Measurements from ENCODE around the gene RGS6. TPM values are rescaled to one million over a fixed set of nuclear protein-coding genes. Genes with fewer than 3 reads are reported as not detected.
"Not testable (repeated sequence)": the region's sequence is repeated elsewhere in the genome, so short reads cannot be mapped to it uniquely, and the experiment has no call there.

The RGS6 gene
- not detected in 2 replicates for total RNA-seq (2014; rRNA removed; shearing (Covaris generic))

GRCh38 chr14:71932229-71932981 lies at the start of gene RGS6:
RGS6 (plus strand) TSS chr14:71932429.
- Histone ChIP-seq H3K9me3 (replicated peaks) (no peaks in the 10 kb centered on the region), H3K4me3 (no peak within 1 kb of the TSS), H3K27me3 (no peaks in the 10 kb centered on the region), H3K27ac (no peak within 1 kb of the TSS), H3K4me1 (no peaks in the 10 kb centered on the region), H3K36me3 (no peaks in the 10 kb centered on the region)
- no peak for DNase-seq

DNA sequence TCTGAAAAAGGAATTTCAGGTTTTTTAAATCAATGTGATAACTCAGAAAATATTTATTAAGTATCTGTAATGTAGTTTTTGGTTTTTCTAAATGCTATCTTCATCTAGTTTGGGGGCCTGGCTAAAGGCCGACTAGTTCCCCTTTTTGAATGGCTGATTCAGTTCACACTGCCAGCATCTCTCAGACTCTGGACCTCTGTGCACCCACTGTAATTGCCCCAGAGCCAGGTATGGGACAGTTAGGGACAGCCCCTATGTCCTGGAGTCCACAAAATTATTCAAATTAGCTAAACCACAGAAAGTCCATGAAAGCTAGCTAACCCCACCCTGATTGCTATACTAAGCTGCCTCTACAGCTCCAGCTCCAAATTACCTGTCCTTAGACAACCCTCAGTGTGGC lies 49.1 kb upstream of the RGS6 start:
- no peak for DNase-seq
- H3K9me3 ChIP-seq (replicated peaks), result no peaks in the 10 kb centered on the region

DNA sequence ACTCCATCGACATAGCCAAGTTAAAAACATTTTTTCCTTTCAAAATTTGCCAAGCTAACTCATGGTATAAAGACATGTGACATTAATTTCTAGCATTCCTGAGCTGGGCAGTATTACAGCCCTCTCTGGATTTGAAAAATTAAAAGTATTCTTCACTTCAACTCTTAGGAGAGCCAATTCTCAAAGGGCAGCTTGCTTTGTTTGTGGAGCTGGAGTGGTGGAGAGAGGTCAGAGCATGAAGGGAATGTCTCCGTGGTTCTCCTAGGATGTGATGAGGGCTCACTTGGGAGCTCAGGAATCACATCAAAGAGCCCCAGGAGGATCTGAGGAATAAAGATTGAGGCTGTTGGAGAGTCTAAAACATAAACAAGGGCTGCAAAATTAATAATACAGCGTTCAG lies 46.9 kb upstream of the RGS6 start:
- Histone ChIP-seq H3K4me1 (peaks cover 6% of the 10 kb centered on the region), H3K9me3 (replicated peaks) (no peaks in the 10 kb centered on the region; the same call in 1 of the 2 replicates), H3K4me3 (no peak overlapping the region), H3K27ac (no peak overlapping the region), H3K27me3 (no peaks in the 10 kb centered on the region), H3K36me3 (no peaks in the 10 kb centered on the region)
- DNase-seq, result no peak

More for the DNA sequence above, 49.1 kb upstream of the RGS6 start:
- H3K36me3 ChIP-seq, result no peaks in the 10 kb centered on the region
- H3K4me3 ChIP-seq, result no peak overlapping the region
- H3K4me1 ChIP-seq, result no peaks in the 10 kb centered on the region
- no peak overlapping the region for H3K27ac ChIP-seq
- no peaks in the 10 kb centered on the region for H3K27me3 ChIP-seq

DNA sequence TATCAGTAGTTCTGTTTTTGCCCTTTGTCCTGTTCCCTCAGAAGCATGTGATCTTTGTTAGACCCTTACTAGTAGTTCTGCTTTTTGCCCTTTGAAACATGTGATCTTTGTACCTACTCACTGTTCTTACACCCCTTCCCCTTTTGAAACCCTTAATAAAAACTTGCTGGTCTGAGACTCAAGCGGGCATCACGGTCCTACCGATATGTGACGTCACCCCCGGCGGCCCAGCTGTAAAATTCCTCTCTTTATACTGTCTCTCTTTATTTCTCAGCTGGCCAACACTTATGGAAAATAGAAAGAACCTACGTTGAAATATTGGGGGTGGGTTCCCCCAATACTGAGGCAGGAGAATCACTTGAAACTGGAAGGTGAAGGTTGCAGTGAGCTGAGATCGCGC lies 44.4 kb upstream of the RGS6 start:
- H3K27me3 ChIP-seq; H3K4me3 ChIP-seq; H3K27ac ChIP-seq; H3K36me3 ChIP-seq; DNase-seq; H3K9me3 ChIP-seq (replicated peaks): not testable (repeated sequence)
- H3K4me1 ChIP-seq, result peaks cover 30% of the 10 kb centered on the region

DNA sequence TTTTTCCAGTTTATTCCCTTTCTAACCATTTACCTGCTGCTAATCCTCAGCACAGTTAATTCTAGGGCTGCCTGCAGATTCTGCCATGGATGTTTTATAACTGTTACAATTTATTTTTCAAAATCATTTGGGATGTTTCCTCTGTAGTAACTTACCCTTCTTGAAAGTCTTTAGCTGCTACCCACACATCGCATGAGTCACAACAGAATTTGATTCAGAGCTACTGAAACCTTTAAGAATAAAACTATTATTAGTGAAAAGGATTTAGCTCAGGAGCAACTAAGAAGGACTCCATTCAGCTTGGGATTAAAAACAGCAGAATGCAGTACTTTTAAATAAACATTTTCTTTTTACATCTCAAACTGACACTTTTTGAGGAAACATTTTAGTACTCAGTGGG lies 41.7 kb upstream of the RGS6 start:
- peak overlapping the region; percentile 21; the same call in 1 of the 2 replicates for H3K4me3 ChIP-seq
- peak overlapping the region; percentile 92 for H3K27ac ChIP-seq
- no peaks in the 10 kb centered on the region for H3K36me3 ChIP-seq
- H3K9me3 ChIP-seq (replicated peaks), result no peaks in the 10 kb centered on the region; the same call in 1 of the 2 replicates
- H3K4me1 ChIP-seq, result peaks cover 30% of the 10 kb centered on the region
- no peak for DNase-seq
- H3K27me3 ChIP-seq, result no peaks in the 10 kb centered on the region

DNA sequence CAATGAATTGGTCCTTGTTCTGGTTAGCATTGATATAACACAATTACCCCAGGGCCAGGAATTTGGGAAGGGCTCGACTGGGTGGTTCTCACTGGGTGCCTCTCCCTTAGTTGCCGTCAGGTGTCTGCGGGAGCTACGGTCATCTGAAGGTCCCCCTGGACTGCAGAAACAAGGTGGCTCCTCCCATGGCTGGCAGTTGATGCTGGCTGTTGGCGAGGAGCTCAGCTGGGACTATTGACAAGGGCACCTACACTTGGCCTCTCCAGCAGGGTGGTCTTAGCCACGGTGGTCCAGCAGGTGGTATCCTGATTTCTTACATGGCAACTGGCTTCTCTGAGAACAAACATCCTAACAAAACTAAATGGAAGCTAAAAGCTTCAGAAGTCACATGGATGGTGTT lies 41.0 kb upstream of the RGS6 start:
- Histone ChIP-seq H3K4me3 (no peak overlapping the region), H3K36me3 (no peaks in the 10 kb centered on the region), H3K27me3 (no peaks in the 10 kb centered on the region), H3K4me1 (peaks cover 30% of the 10 kb centered on the region), H3K27ac (peak overlapping the region; percentile 92), H3K9me3 (replicated peaks) (no peaks in the 10 kb centered on the region; the same call in 1 of the 2 replicates)
- DNase-seq, result peak; percentile 69 to 74

DNA sequence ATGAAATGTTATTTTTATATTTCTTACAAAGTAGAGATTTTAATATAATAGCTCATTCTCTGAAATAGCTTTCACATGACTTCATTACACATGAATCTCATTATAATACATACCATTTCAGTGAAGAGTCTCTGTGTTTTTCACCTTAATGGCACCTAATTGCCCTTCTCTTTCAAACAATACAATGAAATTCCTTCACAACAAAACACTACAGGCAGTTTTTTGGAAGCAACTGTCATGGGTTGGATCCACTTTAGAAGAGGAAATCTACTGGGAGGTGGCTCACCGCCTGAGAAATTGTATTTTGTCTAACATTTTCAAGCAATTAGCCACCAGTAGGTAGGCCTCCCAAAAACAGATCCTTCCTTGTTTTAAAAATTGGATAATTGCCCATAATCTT lies 40.3 kb upstream of the RGS6 start:
- H3K9me3 ChIP-seq (replicated peaks), result no peaks in the 10 kb centered on the region; the same call in 1 of the 2 replicates
- no peaks in the 10 kb centered on the region for H3K36me3 ChIP-seq
- DNase-seq, result peak in 1 of 2 experiments; percentile 6
- H3K27me3 ChIP-seq, result no peaks in the 10 kb centered on the region
- peak overlapping the region; percentile 92; the same call in 1 of the 2 replicates for H3K27ac ChIP-seq
- no peak overlapping the region for H3K4me3 ChIP-seq
- H3K4me1 ChIP-seq, result peaks cover 30% of the 10 kb centered on the region

DNA sequence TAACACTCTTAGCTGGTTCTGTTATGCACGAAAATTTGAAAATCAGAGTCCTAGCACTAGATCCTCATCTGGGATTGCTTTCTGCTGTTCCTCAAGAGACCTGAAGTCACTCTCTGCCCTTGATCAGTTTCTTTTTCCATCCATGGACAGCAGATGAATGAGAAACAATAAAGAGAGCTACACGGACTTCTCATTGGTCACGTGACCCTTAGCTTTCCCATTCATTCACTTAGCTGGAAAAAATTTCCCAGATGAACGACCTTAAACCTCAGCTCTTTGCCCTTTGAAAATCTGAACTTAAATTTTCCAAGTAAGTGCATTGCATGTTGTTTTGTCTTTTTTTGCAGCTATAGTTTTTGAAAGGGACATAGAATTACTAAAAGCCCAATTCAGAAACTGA lies 27.2 kb upstream of the RGS6 start:
- Histone ChIP-seq H3K4me1 (no peaks in the 10 kb centered on the region), H3K27me3 (no peaks in the 10 kb centered on the region), H3K9me3 (replicated peaks) (no peaks in the 10 kb centered on the region), H3K36me3 (no peaks in the 10 kb centered on the region), H3K27ac (no peak overlapping the region), H3K4me3 (no peak overlapping the region)
- DNase-seq, result no peak

DNA sequence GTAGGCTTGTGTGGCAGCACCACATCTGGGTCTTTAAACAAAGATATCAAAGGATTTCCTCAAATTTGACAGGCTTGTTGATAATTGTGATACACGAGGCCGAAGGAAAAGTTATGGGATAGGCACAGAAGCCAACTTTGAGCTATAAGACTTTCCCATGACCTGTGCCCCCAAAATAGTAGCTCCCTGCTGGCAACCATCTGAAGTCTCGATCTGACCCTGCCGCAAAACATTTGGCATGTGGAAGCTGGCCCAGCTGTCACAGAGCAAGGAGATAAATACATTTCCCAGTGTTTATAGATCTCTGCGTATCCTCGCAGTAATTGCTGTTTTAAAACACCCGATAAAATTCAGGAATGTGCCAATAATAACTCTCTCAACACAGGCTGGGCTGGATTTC lies 26.4 kb upstream of the RGS6 start:
- DNase-seq, result peak in 1 of 2 experiments; percentile 8
- H3K4me1 ChIP-seq, result no peaks in the 10 kb centered on the region
- no peaks in the 10 kb centered on the region for H3K9me3 ChIP-seq (replicated peaks)
- no peak overlapping the region for H3K27ac ChIP-seq
- no peaks in the 10 kb centered on the region for H3K36me3 ChIP-seq
- no peaks in the 10 kb centered on the region for H3K27me3 ChIP-seq
- no peak overlapping the region for H3K4me3 ChIP-seq

DNA sequence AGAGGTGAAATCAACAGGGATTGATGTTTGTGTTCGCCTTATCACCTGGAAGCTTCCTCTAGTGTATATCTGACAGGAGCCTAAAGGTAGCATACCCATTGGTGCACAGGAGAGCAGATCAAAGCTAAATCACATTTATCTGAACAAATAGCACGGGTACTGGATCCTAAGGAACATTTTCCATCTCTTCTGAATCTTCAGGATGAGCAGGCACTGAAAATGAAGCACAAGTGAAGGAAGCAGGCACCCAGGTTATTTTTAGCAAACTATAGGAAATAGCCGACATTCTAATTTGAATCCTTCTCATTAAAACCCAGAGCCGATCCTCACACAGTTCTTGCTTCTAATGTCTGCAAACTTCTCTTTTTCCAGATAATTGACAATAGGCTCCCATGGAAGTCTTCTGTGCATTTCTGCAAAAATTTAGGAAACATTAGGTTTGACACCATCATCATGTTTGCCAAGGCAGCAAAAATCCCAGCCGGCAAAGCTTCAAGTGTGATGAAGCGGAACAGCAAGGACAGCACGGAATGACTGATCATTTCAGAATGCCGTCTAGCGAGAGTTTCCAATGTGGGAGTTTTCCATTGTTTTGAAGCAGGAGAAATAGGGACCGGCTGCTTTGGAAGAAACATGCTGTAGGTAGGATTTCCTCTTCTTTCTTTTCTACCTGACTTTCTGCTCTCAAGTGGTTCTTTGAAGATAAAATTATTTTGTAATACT lies 24.3 kb upstream of the RGS6 start:
- H3K27ac ChIP-seq, result no peak overlapping the region
- no peak for DNase-seq
- H3K4me1 ChIP-seq, result no peaks in the 10 kb centered on the region
- H3K36me3 ChIP-seq, result no peaks in the 10 kb centered on the region
- H3K9me3 ChIP-seq (replicated peaks), result no peaks in the 10 kb centered on the region
- no peak overlapping the region for H3K4me3 ChIP-seq
- H3K27me3 ChIP-seq, result no peaks in the 10 kb centered on the region

- no peak for DNase-seq
- Histone ChIP-seq H3K27me3 (no peaks in the 10 kb centered on the region), H3K9me3 (replicated peaks) (no peaks in the 10 kb centered on the region), H3K36me3 (no peaks in the 10 kb centered on the region), H3K27ac (no peak overlapping the region), H3K4me1 (no peaks in the 10 kb centered on the region), H3K4me3 (no peak overlapping the region)
These were observed 20.6 kb upstream of the RGS6 start for GRCh38 chr14:71911669-71912068.

- H3K4me1 ChIP-seq, result no peaks in the 10 kb centered on the region
- no peaks in the 10 kb centered on the region for H3K27me3 ChIP-seq
- no peak overlapping the region for H3K4me3 ChIP-seq
- DNase-seq, result no peak
- no peaks in the 10 kb centered on the region for H3K9me3 ChIP-seq (replicated peaks)
- no peak overlapping the region for H3K27ac ChIP-seq
- no peaks in the 10 kb centered on the region for H3K36me3 ChIP-seq
These were observed 18.9 kb upstream of the RGS6 start for GRCh38 chr14:71913342-71913741.

GRCh38 chr14:71918955-71919354 lies 13.3 kb upstream of the RGS6 start:
- H3K27ac ChIP-seq, result no peak overlapping the region
- H3K27me3 ChIP-seq, result no peaks in the 10 kb centered on the region
- H3K36me3 ChIP-seq, result no peaks in the 10 kb centered on the region
- DNase-seq, result peak; percentile 37 to 66
- H3K9me3 ChIP-seq (replicated peaks), result peaks cover 2% of the 10 kb centered on the region; the same call in 1 of the 2 replicates
- no peaks in the 10 kb centered on the region for H3K4me1 ChIP-seq
- H3K4me3 ChIP-seq, result no peak overlapping the region

GRCh38 chr14:71923513-71923912 lies 8.7 kb upstream of the RGS6 start:
- H3K27ac ChIP-seq, result no peak overlapping the region
- H3K4me3 ChIP-seq, result no peak overlapping the region
- H3K27me3 ChIP-seq, result no peaks in the 10 kb centered on the region
- H3K9me3 ChIP-seq (replicated peaks), result peaks cover 2% of the 10 kb centered on the region; the same call in 1 of the 2 replicates
- H3K4me1 ChIP-seq, result no peaks in the 10 kb centered on the region
- H3K36me3 ChIP-seq, result no peaks in the 10 kb centered on the region
- DNase-seq, result no peak

DNA sequence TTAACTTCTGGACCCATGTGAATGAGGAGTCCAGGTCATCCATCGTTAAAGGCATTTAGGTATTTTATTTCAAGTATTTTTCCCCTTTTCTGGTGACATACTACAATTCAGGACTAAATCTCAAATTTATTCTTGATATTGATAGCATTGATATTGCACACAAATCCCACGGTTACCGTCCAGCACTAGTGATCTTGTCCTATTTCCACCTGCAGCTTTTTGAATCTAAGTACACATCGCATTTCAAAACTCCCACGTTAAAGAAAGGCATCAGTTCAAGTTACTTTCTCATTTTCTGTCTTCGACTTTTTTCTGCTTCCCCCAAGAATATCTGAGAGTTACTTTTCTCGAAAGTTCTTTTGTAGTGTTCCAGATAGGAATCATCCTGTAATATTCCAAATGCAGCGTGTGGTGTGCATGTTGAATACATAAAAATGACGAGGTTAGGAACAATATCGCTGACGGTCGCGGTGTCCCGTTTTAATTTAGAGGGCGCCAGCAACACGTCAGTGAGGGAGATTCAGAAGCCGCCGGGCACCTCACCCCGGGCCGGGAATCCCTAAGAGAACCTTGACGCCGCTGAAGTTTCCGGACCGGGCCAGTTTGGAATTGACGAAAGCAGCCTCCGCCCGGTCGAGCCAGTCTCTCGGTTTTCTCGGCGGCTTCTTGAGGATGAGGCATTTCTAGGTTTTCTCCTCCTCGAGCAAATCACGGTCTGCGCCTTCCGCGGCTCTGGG lies 569 bp upstream of the RGS6 start:
- Histone ChIP-seq H3K27me3 (no peaks in the 10 kb centered on the region), H3K4me3 (no peak overlapping the region), H3K36me3 (no peaks in the 10 kb centered on the region), H3K9me3 (replicated peaks) (no peaks in the 10 kb centered on the region), H3K4me1 (no peaks in the 10 kb centered on the region), H3K27ac (no peak overlapping the region)
- no peak for DNase-seq
